GM23338 (cell line): Measurements from ENCODE around the gene TSPYL2. TPM values are rescaled to one million over a fixed set of nuclear protein-coding genes. Genes with fewer than 3 reads are reported as not detected.
A peak's percentile ranks its signal among the peaks of the same experiment; 100 is the strongest.

Experiments used
- ATAC-seq: fragments of 200-7000 bp; cut with Tn5 transposase; 3 replicates; pipeline ENCODE4 v1.9.1; 2020
- DNase-seq: peaks from one replicate; pipeline ENCODE4 v3.0.0-alpha.2; 2015; ENCODE audit warnings: low spot score
- H2AFZ ChIP-seq: fragments of 200-600 bp; sonication (generic); 2 replicates; pipeline ENCODE4 v1.8.0; 2016; ENCODE audit warnings: antibody characterized with exemption, mild to moderate bottlenecking, moderate library complexity
- H3F3A ChIP-seq: fragments of 200-600 bp; sonication (generic); replicated peaks from 2 replicates; pipeline ENCODE4 v1.8.0; 2017; ENCODE audit warnings: antibody characterized with exemption, mixed run types, low read depth
- H3K27ac ChIP-seq: fragments of 200-600 bp; sonication (generic); 2 replicates; pipeline ENCODE4 v1.6.1; 2016; ENCODE audit warnings: low read depth
- H3K27me3 ChIP-seq: fragments of 200-600 bp; sonication (generic); 2 replicates; pipeline ENCODE4 v1.8.0; 2016; ENCODE audit warnings: mild to moderate bottlenecking, mixed run types, moderate library complexity; ENCODE audit not compliant: insufficient read depth
- H3K36me3 ChIP-seq: fragments of 200-600 bp; sonication (generic); 2 replicates; pipeline ENCODE4 v1.8.0; 2016; ENCODE audit warnings: mild to moderate bottlenecking; ENCODE audit not compliant: insufficient read depth
- H3K4me1 ChIP-seq: fragments of 200-600 bp; sonication (generic); 2 replicates; pipeline ENCODE4 v1.8.0; 2016; ENCODE audit warnings: mild to moderate bottlenecking, moderate library complexity; ENCODE audit not compliant: insufficient read depth
- H3K4me2 ChIP-seq: fragments of 200-600 bp; sonication (generic); 2 replicates; pipeline ENCODE4 v1.7.1; 2017; ENCODE audit warnings: mixed run types
- H3K4me3 ChIP-seq: fragments of 200-600 bp; sonication (generic); 2 replicates; pipeline ENCODE4 v1.6.1; 2016; ENCODE audit warnings: mixed run types
- H3K79me2 ChIP-seq: fragments of 200-600 bp; sonication (generic); replicated peaks from 2 replicates; pipeline ENCODE4 v1.8.0; 2017; ENCODE audit warnings: mild to moderate bottlenecking; ENCODE audit not compliant: insufficient read depth
- H3K9me2 ChIP-seq: fragments of 200-600 bp; sonication (generic); 2 replicates; pipeline ENCODE4 v1.8.0; 2017; ENCODE audit not compliant: insufficient read depth
- H4K20me1 ChIP-seq: fragments of 200-600 bp; sonication (generic); replicated peaks from 2 replicates; pipeline ENCODE4 v1.8.0; 2017; ENCODE audit warnings: mild to moderate bottlenecking; ENCODE audit not compliant: insufficient read depth
- H3K27ac Mint-ChIP-seq: 2 replicates; pipeline ENCODE4 v1.8.0; 2020; ENCODE audit warnings: inconsistent platforms, mild to moderate bottlenecking, moderate library complexity, mixed read lengths
- H3K27me3 Mint-ChIP-seq: 3 replicates; pipeline ENCODE4 v1.8.0; 2022; ENCODE audit warnings: low read depth, mild to moderate bottlenecking, moderate library complexity, mixed read lengths, inconsistent platforms; ENCODE audit not compliant: insufficient read depth, poor library complexity
- H3K36me3 Mint-ChIP-seq: 3 replicates; pipeline ENCODE4 v1.8.0; 2021; ENCODE audit warnings: low read depth, mild to moderate bottlenecking, inconsistent platforms, moderate library complexity, mixed read lengths
- H3K4me1 Mint-ChIP-seq: 3 replicates; pipeline ENCODE4 v1.8.0; 2020; ENCODE audit warnings: mild to moderate bottlenecking, inconsistent platforms, mixed read lengths
- H3K4me3 Mint-ChIP-seq: 3 replicates; pipeline ENCODE4 v1.8.0; 2021; ENCODE audit warnings: moderate library complexity, mild to moderate bottlenecking, inconsistent platforms, mixed read lengths
- H3K9me3 Mint-ChIP-seq: 3 replicates; pipeline ENCODE4 v1.8.0; 2020; ENCODE audit warnings: moderate library complexity, mild to moderate bottlenecking, inconsistent platforms, mixed read lengths
- ETS1 ChIP-seq: IDR thresholded peaks from 2 replicates; pipeline ENCODE4 v1.6.1; 2016; ENCODE audit warnings: antibody characterized with exemption
- EZH2 ChIP-seq: fragments of 200-600 bp; sonication (generic); IDR thresholded peaks from one replicate; pipeline ENCODE4 v1.8.0; 2017; ENCODE audit warnings: antibody characterized with exemption, mild to moderate bottlenecking, low read depth; ENCODE audit not compliant: unreplicated experiment
- JUNB ChIP-seq: IDR thresholded peaks from one replicate; pipeline ENCODE4 v1.6.1; 2016; ENCODE audit warnings: antibody characterized with exemption; ENCODE audit not compliant: unreplicated experiment
- NANOG ChIP-seq: IDR thresholded peaks from 2 replicates; pipeline ENCODE4 v1.6.1; 2016; ENCODE audit warnings: antibody characterized with exemption, borderline replicate concordance
- POLR2AphosphoS5 ChIP-seq: IDR thresholded peaks from 2 replicates; pipeline ENCODE4 v1.6.1; 2016; ENCODE audit warnings: antibody characterized with exemption, low read depth
- STAT1 ChIP-seq: IDR thresholded peaks from one replicate; pipeline ENCODE4 v1.6.1; 2016; ENCODE audit warnings: antibody characterized with exemption; ENCODE audit not compliant: unreplicated experiment
- ZNF114 ChIP-seq: fragments of 250-450 bp; sonication (Bioruptor Pico); IDR thresholded peaks from 2 replicates; pipeline ENCODE4 v1.5.0; 2020; ENCODE audit warnings: mild to moderate bottlenecking, moderate library complexity
- ZNF331 ChIP-seq: fragments of 250-450 bp; sonication (Bioruptor Pico); IDR thresholded peaks from 2 replicates; pipeline ENCODE4 v1.5.0; 2020; ENCODE audit warnings: low read depth, mild to moderate bottlenecking, moderate library complexity
- polyA plus RNA-seq: library from polyadenylated mRNA; unstranded; fragments of >200 nt; fragmentation: Nextera tagmentation; extraction: Ambion mirVana; gene quantifications from 2 replicates; pipeline ENCODE4 v1.2.1, GENCODE V29; 2016
- total RNA-seq: library from RNA; depleted of rRNA; stranded (reverse); fragments of >200 nt; shearing (Covaris generic); gene quantifications from 2 replicates; pipeline ENCODE4 v1.2.3, GENCODE V29; 2014
- TF ChIP-seq, protein P1 (sequence below), 2 experiments: fragments of 200-600 bp in 1 of 2; sonication (generic) in 1 of 2; conservative IDR thresholded peaks; 2 replicates each; pipeline versions ENCODE4 v1.5.1 to v1.6.1; 2016 to 2017; ENCODE audit warnings: antibody characterized with exemption in 2 of 2, low read depth in 2 of 2, mild to moderate bottlenecking in 2 of 2, moderate library complexity in 1 of 2
- TF ChIP-seq, protein P2 (sequence below): IDR thresholded peaks from one replicate; pipeline ENCODE4 v1.6.1; 2018; ENCODE audit warnings: antibody characterized with exemption; ENCODE audit not compliant: unreplicated experiment

TSPYL2 gene
- total and polyA plus RNA-seq, 2 experiments from 2014 or later, result 13.4 TPM

DNA sequence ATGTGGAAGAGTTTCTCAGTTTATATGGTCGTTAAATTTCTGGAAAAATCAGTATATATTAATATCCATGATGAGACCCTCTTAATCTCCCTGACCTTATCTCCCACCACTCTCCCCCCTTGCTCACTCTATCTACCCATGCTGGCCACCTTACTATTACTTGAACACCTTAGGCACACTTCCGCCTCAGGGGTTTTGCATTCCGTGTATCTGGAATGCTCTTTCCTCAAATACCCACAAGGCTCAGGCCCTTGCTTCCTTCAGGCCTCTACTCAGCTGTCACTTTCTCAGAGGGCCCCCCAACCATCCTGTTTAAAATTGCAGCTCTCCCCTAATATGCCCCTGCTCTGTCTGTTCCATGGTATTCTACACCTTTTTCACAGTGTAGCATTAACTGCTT is 13.6 kb downstream of the TSPYL2 start:
- Mint-ChIP-seq H3K9me3 (no peaks in the 10 kb centered on the region), H3K4me1 (peaks cover 11% of the 10 kb centered on the region; the same call in 2 of the 3 replicates), H3K27ac (no peak overlapping the region; the same call in 1 of the 2 replicates), H3K36me3 (peaks cover 4% of the 10 kb centered on the region), H3K27me3 (peaks cover 4% of the 10 kb centered on the region), H3K4me3 (peak overlapping the region; percentile 41; the same call in 1 of the 3 replicates)
- no peak overlapping the region for H2AFZ ChIP-seq
- H3K27me3 ChIP-seq, result no peaks in the 10 kb centered on the region
- no peak overlapping the region for H3K27ac ChIP-seq
- no peaks in the 10 kb centered on the region for H4K20me1 ChIP-seq
- H3K4me1 ChIP-seq, result no peaks in the 10 kb centered on the region
- ATAC-seq, result no peak
- H3K4me2 ChIP-seq, result no peak overlapping the region
- H3F3A ChIP-seq, result no peaks in the 10 kb centered on the region
- no peak for TF ChIP-seq ZNF331 (CRISPR knock-in tag)
- no peak for TF ChIP-seq POLR2AphosphoS5
- no peaks in the 10 kb centered on the region for H3K9me2 ChIP-seq
- H3K79me2 ChIP-seq, result no peaks in the 10 kb centered on the region; the same call in 1 of the 2 replicates
- no peak overlapping the region for H3K4me3 ChIP-seq
- no peak for DNase-seq
- H3K36me3 ChIP-seq, result no peaks in the 10 kb centered on the region

- DNase-seq (no peak), ATAC-seq (no peak)
- no peak overlapping the region for H3K27ac ChIP-seq
- H3F3A ChIP-seq, result no peaks in the 10 kb centered on the region
- Mint-ChIP-seq H3K27me3 (peaks cover 4% of the 10 kb centered on the region), H3K27ac (no peak overlapping the region), H3K4me1 (peaks cover 4% of the 10 kb centered on the region; the same call in 2 of the 3 replicates), H3K4me3 (no peak overlapping the region), H3K36me3 (peaks cover 2% of the 10 kb centered on the region; the same call in 2 of the 3 replicates), H3K9me3 (no peaks in the 10 kb centered on the region)
- no peaks in the 10 kb centered on the region for H3K36me3 ChIP-seq
- no peak overlapping the region for H3K4me2 ChIP-seq
- no peaks in the 10 kb centered on the region for H3K9me2 ChIP-seq
- H2AFZ ChIP-seq, result no peak overlapping the region
- H4K20me1 ChIP-seq, result no peaks in the 10 kb centered on the region; the same call in 1 of the 2 replicates
- H3K79me2 ChIP-seq, result no peaks in the 10 kb centered on the region
- no peak overlapping the region for H3K4me3 ChIP-seq
- no peaks in the 10 kb centered on the region for H3K27me3 ChIP-seq
- H3K4me1 ChIP-seq, result no peaks in the 10 kb centered on the region
- TF ChIP-seq ETS1, result no peak
- no peak for TF ChIP-seq JUNB
- TF ChIP-seq, protein P1, sequence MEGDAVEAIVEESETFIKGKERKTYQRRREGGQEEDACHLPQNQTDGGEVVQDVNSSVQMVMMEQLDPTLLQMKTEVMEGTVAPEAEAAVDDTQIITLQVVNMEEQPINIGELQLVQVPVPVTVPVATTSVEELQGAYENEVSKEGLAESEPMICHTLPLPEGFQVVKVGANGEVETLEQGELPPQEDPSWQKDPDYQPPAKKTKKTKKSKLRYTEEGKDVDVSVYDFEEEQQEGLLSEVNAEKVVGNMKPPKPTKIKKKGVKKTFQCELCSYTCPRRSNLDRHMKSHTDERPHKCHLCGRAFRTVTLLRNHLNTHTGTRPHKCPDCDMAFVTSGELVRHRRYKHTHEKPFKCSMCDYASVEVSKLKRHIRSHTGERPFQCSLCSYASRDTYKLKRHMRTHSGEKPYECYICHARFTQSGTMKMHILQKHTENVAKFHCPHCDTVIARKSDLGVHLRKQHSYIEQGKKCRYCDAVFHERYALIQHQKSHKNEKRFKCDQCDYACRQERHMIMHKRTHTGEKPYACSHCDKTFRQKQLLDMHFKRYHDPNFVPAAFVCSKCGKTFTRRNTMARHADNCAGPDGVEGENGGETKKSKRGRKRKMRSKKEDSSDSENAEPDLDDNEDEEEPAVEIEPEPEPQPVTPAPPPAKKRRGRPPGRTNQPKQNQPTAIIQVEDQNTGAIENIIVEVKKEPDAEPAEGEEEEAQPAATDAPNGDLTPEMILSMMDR (conservative IDR thresholded peaks at IDR 0.05; ENCODE audit: low read depth in 2 of 2), result no peak
- no peak for TF ChIP-seq EZH2
- TF ChIP-seq ZNF114 (CRISPR knock-in tag), result no peak
- TF ChIP-seq STAT1, result no peak
- no peak for TF ChIP-seq NANOG
- TF ChIP-seq, protein P2, sequence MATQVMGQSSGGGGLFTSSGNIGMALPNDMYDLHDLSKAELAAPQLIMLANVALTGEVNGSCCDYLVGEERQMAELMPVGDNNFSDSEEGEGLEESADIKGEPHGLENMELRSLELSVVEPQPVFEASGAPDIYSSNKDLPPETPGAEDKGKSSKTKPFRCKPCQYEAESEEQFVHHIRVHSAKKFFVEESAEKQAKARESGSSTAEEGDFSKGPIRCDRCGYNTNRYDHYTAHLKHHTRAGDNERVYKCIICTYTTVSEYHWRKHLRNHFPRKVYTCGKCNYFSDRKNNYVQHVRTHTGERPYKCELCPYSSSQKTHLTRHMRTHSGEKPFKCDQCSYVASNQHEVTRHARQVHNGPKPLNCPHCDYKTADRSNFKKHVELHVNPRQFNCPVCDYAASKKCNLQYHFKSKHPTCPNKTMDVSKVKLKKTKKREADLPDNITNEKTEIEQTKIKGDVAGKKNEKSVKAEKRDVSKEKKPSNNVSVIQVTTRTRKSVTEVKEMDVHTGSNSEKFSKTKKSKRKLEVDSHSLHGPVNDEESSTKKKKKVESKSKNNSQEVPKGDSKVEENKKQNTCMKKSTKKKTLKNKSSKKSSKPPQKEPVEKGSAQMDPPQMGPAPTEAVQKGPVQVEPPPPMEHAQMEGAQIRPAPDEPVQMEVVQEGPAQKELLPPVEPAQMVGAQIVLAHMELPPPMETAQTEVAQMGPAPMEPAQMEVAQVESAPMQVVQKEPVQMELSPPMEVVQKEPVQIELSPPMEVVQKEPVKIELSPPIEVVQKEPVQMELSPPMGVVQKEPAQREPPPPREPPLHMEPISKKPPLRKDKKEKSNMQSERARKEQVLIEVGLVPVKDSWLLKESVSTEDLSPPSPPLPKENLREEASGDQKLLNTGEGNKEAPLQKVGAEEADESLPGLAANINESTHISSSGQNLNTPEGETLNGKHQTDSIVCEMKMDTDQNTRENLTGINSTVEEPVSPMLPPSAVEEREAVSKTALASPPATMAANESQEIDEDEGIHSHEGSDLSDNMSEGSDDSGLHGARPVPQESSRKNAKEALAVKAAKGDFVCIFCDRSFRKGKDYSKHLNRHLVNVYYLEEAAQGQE, result no peak
- no peak for TF ChIP-seq ZNF331 (CRISPR knock-in tag)
These were observed 32.8 kb downstream of the TSPYL2 start for GRCh38 chrX:53114864-53115549.
